Measurements from ENCODE around the gene MAPK1IP1L.
A peak's percentile ranks its signal among the peaks of the same experiment; 100 is the strongest.
"Not testable (repeated sequence)": the region's sequence is repeated elsewhere in the genome, so short reads cannot be mapped to it uniquely, and the experiment has no call there.

Gene MAPK1IP1L

DNA sequence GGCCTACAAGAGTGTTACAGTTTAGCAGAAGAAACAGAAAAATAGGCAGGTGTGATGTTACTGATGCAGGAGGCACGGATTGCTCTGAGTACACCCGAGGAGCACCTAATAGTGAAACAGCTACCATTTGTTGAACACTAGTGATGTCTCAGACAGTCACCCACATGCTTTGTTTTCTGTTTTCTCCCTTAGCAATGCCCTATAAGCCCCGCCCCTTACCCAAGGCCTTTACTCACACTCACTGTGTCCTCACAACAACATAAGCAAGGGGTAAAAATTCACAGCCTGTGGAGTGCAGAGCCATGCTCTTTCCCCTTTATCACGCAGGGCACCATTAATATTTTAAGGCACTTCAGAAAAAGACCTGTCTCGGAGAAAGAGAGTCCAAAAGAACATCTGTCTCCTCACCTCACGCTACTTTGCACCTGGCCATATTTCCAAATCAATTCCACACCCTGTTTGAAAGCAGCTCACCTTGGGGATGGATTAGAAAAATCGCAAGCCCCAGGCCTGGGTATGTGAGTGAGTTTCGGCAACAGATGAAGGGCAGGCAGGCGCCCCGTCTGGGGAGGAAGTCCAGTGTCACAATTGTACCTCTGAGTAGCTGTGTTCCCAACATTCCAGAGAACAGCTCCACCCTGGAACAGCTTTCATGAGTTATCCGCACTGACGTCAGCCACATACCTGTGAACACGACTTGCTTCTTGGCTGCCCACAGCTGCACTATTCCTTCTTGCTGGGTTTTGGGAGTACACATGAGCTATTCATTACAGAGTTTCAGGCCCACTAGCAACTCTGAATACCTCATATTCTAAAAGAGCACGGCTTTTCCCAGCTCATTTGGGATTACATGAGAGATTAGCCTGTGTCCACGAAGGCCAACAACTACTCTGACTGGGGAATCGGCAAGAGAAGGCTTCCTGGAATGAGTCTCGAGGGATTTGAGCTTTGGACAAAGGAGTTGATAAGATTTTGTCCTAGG lies 26.0 kb downstream of the MAPK1IP1L start:
- TF ChIP-seq, protein P1, sequence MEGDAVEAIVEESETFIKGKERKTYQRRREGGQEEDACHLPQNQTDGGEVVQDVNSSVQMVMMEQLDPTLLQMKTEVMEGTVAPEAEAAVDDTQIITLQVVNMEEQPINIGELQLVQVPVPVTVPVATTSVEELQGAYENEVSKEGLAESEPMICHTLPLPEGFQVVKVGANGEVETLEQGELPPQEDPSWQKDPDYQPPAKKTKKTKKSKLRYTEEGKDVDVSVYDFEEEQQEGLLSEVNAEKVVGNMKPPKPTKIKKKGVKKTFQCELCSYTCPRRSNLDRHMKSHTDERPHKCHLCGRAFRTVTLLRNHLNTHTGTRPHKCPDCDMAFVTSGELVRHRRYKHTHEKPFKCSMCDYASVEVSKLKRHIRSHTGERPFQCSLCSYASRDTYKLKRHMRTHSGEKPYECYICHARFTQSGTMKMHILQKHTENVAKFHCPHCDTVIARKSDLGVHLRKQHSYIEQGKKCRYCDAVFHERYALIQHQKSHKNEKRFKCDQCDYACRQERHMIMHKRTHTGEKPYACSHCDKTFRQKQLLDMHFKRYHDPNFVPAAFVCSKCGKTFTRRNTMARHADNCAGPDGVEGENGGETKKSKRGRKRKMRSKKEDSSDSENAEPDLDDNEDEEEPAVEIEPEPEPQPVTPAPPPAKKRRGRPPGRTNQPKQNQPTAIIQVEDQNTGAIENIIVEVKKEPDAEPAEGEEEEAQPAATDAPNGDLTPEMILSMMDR (IDR thresholded peaks at IDR 0.05; ENCODE audit: low read depth, low read length, missing control alignments), result no peak
- no peak overlapping the region for H3K4me3 ChIP-seq (replicated peaks; ENCODE audit: low read depth, low read length)
- no peak for DNase-seq (ENCODE audit: extremely low read depth, low read depth)

DNA sequence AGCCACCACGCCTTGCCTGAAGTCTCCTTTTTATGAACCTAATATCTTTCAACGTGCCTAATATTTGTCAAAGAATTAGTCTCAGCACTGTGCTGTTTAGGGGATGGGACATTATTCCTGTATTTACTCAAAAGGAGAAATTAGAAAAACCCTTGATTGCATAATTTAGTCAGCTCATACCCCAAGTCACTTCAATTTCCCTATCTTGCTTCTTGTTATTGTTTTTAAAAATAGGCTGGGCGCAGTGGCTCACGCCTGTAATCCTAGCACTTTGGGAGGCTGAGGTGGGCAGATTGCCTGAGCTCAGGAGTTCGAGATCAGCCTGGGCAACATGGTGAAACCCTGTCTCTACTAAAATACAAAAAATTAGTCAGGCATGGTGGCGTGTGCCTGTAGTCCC lies 28.5 kb downstream of the MAPK1IP1L start:
- H3K4me3 ChIP-seq (replicated peaks; ENCODE audit: low read depth, low read length); DNase-seq (ENCODE audit: extremely low read depth, low read depth): not testable (repeated sequence)

DNA sequence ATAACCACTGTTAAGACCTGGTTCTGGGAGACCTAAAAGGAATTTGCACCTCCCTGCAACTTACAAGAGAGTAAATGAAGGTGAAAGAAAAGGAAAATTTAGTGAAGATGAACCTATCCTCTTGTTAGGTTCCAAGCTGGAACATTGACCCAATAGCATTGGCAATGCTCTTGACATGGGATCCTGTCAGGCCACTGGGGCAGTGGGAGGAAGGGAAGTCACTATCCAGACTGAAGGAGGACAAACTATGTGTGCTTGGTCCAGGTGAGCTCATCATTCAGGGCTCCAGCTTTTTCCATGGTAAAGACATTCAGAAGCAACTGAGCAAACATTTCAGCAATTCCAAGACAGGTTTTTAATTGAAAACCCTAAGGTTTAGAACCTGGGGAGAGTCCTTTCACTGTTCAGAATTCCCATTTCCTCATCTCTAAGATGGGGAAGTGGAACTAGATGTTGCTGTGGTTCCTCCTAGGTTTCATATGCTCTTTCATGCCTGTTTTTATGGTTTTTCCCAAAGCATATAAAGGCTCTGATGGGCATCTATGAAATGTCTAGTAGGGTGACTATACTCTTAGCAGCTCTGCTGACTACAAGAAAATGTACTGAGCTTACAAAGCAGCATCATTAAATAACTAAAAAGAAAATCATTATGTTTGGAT lies 33.1 kb downstream of the MAPK1IP1L start:
- DNase-seq (ENCODE audit: extremely low read depth, low read depth), result no peak
- H3K4me3 ChIP-seq (replicated peaks; ENCODE audit: low read depth, low read length), result no peak overlapping the region
- TF ChIP-seq, protein P1 (IDR thresholded peaks at IDR 0.05; ENCODE audit: low read depth, low read length, missing control alignments), result no peak

DNA sequence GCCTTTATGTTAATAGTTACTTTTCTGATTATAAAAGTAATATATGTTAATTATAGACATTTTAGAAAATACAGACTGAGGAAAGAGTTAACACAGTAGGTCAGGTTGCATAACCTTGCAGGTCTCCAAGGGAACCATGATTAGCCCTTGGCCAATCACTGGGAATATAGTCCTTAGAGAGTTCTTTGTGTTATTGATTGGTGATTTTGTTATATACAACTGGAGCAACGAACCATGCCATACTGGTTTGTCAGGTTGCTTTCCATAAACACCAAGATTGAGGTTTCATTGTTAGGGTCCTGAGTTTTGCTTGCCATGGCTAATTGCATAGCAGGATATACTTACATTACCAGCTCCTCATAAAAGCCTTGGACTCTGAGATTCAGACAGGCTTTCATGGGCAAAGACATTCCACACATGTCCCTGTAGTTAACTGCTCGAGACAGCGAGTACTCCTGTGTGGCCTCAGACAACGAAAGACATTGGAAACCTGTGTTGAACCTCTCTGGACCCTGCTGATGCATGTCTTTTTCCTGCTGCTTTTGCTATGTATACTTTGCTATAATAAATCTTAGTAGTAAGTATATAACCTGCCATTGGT lies 33.7 kb downstream of the MAPK1IP1L start:
- DNase-seq (ENCODE audit: extremely low read depth, low read depth), result no peak
- TF ChIP-seq, protein P1 (IDR thresholded peaks at IDR 0.05; ENCODE audit: low read depth, low read length, missing control alignments), result no peak
- H3K4me3 ChIP-seq (replicated peaks; ENCODE audit: low read depth, low read length), result no peak overlapping the region

DNA sequence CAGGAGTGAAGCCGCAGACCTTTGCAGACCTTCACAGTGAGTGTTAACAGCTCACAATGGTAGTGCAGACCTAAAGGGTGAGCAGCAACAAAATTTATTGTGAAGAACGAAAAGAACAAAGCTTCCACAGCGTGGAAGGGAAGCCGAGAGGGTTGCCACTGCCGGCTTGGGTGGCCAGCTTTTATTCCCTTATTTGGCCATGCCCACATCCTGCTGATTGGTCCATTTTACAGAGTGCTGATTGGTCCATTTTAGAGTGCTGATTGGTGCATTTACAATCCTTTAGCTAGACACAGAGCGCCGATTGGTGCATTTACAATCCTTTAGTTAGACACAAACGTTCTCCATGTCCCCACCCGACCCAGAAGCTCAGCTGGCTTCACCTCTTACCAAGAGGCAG lies 35.5 kb downstream of the MAPK1IP1L start:
- H3K4me3 ChIP-seq (replicated peaks; ENCODE audit: low read depth, low read length), result no peak overlapping the region
- TF ChIP-seq, protein P1 (IDR thresholded peaks at IDR 0.05; ENCODE audit: low read depth, low read length, missing control alignments), result no peak
- DNase-seq (ENCODE audit: extremely low read depth, low read depth), result no peak

DNA sequence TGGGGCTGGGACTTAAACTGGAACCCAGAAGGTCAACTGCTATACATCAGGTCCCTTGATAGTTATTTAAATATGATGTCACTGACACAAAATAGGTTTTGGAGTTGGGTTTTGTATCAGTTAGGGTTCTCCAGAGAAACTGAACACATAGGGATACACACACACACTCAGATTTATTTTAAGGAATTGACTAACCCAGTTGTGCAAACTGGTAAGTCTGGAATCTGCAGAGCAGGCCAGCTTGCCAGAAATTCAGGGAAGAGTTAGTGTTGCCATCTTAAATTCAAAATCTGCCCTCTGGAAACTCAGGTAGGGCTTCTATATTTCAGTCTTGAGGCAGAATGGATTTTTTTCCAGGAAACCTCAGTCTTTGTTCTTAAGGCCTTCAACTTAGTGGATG lies 36.9 kb downstream of the MAPK1IP1L start:
- TF ChIP-seq, protein P1 (IDR thresholded peaks at IDR 0.05; ENCODE audit: low read depth, low read length, missing control alignments), result no peak
- no peak for DNase-seq (ENCODE audit: extremely low read depth, low read depth)
- H3K4me3 ChIP-seq (replicated peaks; ENCODE audit: low read depth, low read length), result no peak overlapping the region

DNA sequence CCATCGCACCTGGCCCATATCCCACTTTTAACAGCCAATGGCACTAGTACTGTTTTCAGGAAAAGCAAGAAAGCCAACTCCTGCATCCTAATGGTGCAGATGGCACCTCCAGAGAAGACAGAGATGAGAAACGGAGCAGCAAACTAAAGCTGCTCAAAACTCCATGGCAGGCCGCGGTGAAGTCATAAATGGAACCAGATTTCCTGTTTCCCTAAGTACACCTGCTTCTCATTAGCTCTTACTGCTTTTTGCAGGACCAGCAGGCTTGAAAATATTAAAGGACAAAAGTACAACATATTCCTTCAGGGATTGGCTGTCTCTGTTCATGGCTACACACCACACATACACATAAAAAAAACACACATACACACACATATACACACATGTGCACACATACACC lies 40.9 kb downstream of the MAPK1IP1L start:
- TF ChIP-seq, protein P1 (IDR thresholded peaks at IDR 0.05; ENCODE audit: low read depth, low read length, missing control alignments), result no peak
- H3K4me3 ChIP-seq (replicated peaks; ENCODE audit: low read depth, low read length), result no peak overlapping the region
- peak; percentile 84 for DNase-seq (ENCODE audit: extremely low read depth, low read depth)

All from HFF-Myc (cell line).